Lung microvascular endothelial cell (primary cell): ENCODE measurements around the gene ASH1L. TPM values are rescaled to one million over a fixed set of nuclear protein-coding genes. Genes with fewer than 3 reads are reported as not detected.
A peak's percentile ranks its signal among the peaks of the same experiment; 100 is the strongest.
"Not testable (repeated sequence)": the region's sequence is repeated elsewhere in the genome, so short reads cannot be mapped to it uniquely, and the experiment has no call there.

Source experiments
- DNase-seq, 2 donors: peaks; one replicate each; pipeline versions ENCODE4 v3.0.0 to v3.0.0-alpha.2; 2010; ENCODE audit warnings: low read depth in 2 of 2
- total RNA-seq: library from RNA; depleted of rRNA; stranded (reverse); fragments of >200 nt; gene quantifications from 2 replicates; pipeline ENCODE4 v1.2.1, GENCODE V29; 2014

Gene ASH1L
- total RNA-seq, 1 donor from 2014 or later: 17.9 TPM

DNA sequence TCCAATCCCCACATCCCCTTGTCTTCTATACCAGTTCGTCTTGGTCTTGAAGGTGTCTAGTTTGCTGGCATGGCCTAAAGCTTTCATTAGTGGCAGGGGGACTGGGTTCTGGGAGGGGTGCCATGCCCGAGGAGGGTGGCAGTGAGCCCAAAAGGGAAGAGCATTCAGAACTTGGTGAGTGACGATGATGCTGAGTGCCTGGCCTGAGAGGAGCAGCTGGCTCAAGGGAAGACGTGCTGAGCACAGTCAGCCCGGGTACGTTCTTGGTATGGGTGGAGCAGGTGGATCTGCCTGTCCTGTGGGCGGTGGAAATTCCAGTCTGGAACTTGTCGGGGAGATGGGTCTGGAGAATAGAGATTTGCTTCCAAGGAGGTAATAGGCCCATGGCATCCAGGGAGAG is 249.3 kb downstream of the ASH1L start:
- DNase-seq: no peak

DNA sequence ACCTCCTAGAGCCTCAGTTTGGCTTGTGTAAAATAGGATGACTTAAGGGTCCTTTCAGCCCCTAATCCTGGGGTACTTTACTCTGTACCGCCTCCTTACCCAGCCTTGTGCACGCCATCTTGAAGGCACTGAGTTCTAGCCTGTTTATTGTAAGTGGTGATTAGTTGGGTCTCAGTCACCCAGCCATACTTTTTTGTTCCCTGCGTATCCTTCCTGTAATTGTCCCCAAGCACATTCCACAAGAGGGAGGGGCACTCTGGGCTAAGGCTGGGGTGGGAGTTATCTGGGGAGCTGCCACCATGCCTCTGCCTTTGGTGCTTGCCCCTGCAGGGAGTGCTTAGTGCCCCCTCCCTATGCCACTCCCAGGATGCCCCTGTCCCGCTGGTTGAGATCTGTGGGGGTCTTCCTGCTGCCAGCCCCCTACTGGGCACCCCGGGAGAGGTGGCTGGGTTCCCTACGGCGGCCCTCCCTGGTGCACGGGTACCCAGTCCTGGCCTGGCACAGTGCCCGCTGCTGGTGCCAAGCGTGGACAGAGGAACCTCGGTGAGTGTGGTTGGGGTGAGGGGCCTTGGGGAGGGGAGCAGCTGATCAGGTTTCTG is 253.1 kb downstream of the ASH1L start:
- peak; percentile 65 to 77 for DNase-seq

DNA sequence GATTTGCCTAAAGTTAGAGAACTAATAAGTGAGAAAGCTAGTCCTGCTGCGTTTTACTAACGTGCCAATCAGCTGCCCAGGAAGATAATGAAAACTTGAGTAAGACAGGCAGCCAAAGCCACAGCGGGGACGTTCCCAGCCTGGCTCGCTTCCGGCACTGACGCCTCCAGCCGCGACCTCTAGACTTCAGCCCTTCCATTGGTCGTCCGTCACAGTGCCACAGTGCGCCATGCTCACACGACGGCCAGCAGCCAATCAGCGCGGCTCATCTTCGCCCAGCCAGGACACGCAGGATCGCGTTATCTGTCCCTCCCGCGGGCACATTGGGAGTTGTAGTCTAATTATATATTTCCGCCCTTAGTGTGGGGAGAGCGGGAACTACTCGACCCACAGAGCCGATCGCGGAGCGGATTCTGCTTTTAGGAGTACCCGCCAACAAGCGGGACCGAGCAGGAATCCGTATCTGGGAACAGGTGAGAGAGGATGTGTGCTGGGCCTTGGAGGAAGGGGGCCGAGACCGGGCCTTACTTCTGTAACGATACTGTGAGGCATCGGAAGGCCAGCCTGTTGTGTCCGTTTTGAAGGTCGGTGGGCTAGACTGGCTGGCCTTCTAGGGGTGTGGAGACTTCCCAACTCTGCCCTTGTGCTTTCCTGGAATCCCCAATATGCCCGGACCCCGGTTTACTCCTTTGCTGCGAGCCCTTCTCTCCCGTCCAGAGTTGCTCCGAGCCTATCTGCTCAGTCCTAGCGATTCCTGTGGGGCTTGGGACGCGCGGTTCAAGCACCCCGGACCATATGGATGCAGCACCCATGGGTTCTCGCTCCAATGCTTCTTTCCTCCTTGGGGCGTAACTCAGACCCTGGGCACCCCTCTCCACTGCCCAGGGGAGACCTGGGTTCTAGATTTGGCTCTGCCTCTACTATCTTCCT is 253.8 kb downstream of the ASH1L start, which contains the start of gene FDPS:
FDPS (plus strand) TSS at position 374 of the 930 bp plus-strand sequence. CDS start 924 bp downstream, outside the sequence.
- DNase-seq: peak; percentile 99

DNA sequence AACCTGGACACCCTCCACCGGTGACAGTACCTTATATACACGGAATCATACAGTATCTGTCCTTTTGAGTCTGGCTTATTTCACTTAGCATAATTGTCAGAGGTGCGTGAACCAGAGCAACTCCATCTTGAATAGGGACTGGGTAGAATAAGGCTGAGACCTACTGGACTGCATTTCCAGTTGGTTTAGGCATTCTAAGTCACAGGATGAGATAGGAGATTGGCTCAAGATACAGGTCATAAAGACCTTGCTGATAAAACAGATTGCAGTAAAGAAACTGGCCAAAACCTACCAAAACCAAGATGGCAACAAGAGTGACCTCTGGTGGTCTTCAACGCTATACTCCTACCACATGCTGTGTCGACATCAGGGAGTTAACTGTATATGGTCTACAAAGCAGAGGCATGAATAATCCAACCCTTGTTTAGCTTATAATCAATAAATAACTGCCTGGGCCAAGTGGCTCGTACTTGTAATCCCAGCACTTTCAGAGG is 255.3 kb downstream of the ASH1L start:
- DNase-seq: peak; percentile 62 to 69

- DNase-seq: no peak
Measured at GRCh38 chr1:155305881-155306391, 256.7 kb downstream of the ASH1L start.

GRCh38 chr1:155304558-155305063 is 258.0 kb downstream of the ASH1L start:
- DNase-seq: no peak

DNA sequence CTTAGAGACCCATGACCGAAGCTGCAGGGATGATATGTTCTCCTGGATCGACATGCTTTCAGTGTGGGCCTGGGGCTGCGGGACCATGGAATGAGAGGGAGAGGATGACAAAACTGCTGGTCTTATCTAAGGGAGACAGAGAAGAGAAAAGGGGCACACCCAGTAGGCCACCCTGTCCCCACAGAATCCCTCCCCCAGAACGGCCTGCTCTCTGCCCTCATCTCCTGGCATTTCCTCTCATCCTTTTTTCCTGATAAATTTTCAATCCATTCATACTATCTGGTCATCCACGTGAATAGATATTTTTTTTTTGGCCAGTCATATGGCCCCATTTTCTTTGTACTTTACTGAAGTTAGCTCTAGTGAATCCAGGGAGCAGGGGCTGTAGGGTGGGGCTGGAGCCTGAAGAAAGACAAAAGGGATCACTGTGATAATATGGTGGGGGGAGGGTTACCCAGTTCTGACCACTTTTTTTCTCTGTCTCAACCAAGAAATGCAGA is 261.2 kb downstream of the ASH1L start, which contains the start of gene PKLR:
PKLR (minus strand) TSS at position 97 of the 500 bp plus-strand sequence; CDS start at position 54, 43 bp downstream.
- no peak for DNase-seq

GRCh38 chr1:155300553-155301329 is 261.9 kb downstream of the ASH1L start:
- DNase-seq: no peak

GRCh38 chr1:155300024-155300423 is 262.6 kb downstream of the ASH1L start:
- DNase-seq: no peak

- no peak for DNase-seq
Measured at GRCh38 chr1:155297384-155297783, 265.2 kb downstream of the ASH1L start.

DNA sequence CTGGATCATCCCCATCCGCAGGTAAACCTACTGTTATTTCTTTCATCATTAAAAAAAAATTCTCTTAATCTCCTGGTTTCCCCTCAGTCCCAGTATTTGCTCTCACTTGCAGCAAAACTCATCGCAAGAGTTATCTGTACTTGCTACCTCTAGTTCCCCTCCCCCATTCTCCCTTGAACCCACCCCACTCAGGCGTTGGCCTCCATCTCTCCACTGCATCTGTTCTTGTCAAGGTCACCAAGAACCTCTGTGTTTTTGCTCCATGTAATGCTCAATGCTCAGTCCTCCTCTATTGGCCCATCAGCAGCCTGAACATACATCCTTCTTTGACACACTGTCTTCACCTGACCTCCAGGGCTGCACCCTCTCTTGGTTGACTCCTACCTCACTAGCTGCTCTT is 265.9 kb downstream of the ASH1L start:
- no peak for DNase-seq

- DNase-seq: no peak
Measured at GRCh38 chr1:155295942-155296267, 266.7 kb downstream of the ASH1L start.

- no peak for DNase-seq
Measured at GRCh38 chr1:155295183-155295941, 267.2 kb downstream of the ASH1L start.

DNA sequence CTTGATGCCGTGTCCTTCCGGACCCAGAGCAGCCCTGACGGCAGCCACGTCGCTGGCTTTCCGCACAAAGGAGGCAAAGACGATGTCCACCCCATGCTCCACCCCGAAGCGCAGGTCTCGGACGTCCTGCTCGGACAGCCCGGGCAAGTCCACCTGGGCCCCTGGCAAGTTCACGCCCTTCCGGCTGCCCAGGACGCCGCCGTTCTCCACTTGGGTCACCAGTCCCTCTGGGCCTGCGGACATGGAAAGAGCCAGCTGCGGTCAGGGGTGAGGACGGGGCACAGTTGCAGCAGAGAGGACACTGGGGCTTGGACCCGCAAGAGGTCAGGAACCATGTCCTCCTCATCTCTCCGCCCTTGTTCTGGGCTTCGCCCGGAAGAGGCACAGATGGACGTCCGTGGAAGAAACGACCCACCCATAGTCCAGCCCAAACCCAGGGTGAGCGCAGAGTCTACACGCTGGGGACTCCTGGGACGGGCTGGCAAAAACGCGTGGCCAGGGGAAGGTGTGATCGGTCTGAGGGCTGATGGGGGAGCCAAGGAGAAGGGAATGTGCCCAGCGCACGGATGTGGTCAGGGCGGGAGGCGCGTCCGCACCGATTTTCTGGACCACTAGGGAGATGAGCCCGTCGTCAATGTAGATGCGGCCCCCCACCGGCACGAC is 268.0 kb downstream of the ASH1L start:
- no peak for DNase-seq

- DNase-seq: no peak
Measured at GRCh38 chr1:155293086-155293749, 269.4 kb downstream of the ASH1L start.

DNA sequence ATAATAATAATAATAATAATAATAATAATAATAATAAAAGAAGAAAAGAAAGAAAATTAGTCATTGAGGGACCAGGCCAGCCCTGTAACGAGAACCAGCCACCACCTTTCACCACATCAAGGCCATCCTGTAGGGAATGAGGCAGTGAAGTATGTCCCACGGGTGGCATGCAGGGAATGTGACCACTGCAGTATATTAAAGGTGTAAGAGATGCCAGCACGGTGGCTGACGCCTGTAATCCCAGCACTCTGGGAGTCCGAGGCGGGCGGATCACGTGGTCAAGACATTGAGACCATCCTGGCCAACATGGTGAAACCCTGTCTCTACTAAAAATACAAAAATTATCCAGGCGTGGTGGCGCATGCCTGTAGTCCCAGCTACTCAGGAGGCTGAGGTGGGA is 271.6 kb downstream of the ASH1L start:
- not testable (repeated sequence) for DNase-seq

DNA sequence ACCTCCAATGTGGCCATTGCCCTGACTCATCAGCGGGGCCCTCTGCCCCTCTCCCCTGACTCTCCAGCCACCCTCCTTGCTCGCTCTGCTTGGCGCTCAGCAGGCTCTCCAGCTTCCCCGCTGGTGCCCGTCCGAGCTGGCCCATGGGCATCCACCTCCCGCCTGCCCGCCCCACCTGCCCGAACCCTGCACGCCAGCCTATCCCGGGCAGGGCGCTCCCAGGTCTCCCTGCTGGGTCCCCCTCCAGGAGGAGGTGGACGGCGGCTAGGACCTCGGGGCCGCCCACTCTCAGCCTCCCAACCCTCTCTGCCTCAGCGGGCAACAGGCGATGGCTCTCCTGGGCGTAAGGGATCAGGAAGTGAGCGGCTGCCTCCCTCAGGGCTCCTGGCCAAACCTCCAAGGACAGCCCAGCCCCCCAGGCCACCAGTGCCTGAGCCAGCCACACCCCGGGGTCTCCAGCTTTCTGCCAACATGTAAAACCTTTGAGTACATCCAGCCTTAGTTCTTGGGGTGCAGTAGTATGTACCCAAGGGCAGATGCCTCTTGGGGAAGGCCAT is 274.5 kb downstream of the ASH1L start:
- DNase-seq: no peak

DNA sequence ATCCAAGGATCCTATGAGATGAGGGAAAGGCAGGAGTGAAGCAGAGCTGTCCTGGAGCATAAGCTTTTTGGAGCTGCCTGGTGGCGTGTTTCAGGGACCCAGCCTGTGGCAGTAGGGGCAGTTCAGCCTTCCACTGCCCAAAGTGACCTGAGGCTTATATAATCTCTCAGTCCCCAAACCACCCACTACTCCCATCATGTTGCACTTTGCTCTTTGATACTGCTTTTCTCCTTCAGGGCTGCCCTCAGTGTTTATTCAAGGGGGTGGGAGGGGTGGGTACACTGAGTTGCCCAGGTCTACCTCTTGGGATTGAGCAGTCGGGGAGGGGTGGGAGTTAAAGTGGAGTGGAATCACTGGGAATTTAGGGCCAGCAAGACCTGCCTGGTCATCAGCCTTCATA is 276.1 kb downstream of the ASH1L start:
- no peak for DNase-seq

DNA sequence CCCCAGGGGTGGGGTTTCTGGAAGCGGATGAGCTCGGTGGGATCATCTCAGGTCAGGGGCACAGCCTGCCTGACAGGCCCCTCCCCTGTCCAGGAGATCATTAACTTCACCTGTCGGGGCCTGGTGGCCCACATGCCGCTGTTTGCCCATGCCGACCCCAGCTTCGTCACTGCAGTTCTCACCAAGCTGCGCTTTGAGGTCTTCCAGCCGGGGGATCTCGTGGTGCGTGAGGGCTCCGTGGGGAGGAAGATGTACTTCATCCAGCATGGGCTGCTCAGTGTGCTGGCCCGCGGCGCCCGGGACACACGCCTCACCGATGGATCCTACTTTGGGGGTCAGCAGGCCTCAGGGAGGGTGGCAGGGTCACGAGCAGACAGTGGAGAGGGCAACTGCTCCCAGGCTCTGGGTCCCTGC is 277.0 kb downstream of the ASH1L start:
- no peak for DNase-seq
